ENCODE data around the gene RPRD1B. TPM values are rescaled to one million over a fixed set of nuclear protein-coding genes. Genes with fewer than 3 reads are reported as not detected.

The RPRD1B gene
- total and polyA plus RNA-seq, 2 of the 13 experiments (the other 11 are each of a cell fraction or from before 2014, with no cell fraction given): 31.1 to 41.5 TPM

DNA sequence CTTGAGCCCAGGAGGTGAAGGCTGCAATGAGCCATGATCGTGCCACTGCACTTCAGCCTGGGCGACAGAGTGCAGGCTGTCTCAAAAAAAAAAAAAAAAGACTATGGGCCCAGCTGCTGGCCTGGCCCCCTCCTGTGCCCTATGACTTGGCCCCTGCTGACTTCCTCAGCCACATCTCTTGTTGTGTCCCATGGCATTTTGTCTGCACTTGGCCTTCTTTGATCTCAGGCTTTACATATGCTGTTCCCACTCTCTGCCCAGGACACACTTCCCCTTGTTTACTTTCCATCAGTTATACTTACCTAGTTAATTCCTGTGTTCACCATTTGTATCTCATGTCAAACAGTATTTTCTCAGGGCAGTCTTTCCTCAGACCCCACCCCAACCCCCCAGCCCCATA lies 44.5 kb downstream of the RPRD1B start:
- in situ Hi-C loops (cut with HindIII; ENCODE audit: extremely low pct_ligation_motif_present, low pct_unique_long_range_greater_than_20kb) (no loop called here), intact Hi-C loops (cut with micrococcal nuclease; ENCODE audit: unreplicated experiment) (loop anchor here (5.0 kb wide), 1 partner anchor 329 kb away; no protein-coding TSS in a partner anchor)
- Histone ChIP-seq H3K36me3 (replicated peaks in 1 of 2; ENCODE audit: control insufficient read depth in 1 of 2, insufficient read depth in 2 of 2, low read length in 2 of 2) (peaks cover 15 to 37% of the 10 kb centered on the region in 2 experiments), H3K27me3 (ENCODE audit: control insufficient read depth in 1 of 2, insufficient read depth in 2 of 2, low read length in 2 of 2) (no peaks in the 10 kb centered on the region), H3K9me3 (ENCODE audit: low read length) (no peaks in the 10 kb centered on the region), H2AFZ (ENCODE audit: low read length) (no peak overlapping the region), H3K9ac (ENCODE audit: insufficient read depth, low read depth, low read length) (no peak overlapping the region), H3K4me2 (ENCODE audit: low read depth, low read length) (no peak overlapping the region), H4K20me1 (ENCODE audit: insufficient read depth, low read length) (peaks cover 6% of the 10 kb centered on the region; the same call in 1 of the 2 replicates), H3K27ac (ENCODE audit: extremely low read length, insufficient read depth, low read length) (no peak overlapping the region), H3K79me2 (ENCODE audit: insufficient read depth, low read length) (peaks cover 53% of the 10 kb centered on the region), H3K4me3 (replicated peaks in 1 of 3; ENCODE audit: insufficient read depth in 1 of 3, low read depth in 2 of 3, low read length in 3 of 3) (no peak overlapping the region), H3K4me1 (ENCODE audit: insufficient read depth, low read length) (peaks cover 58% of the 10 kb centered on the region)
- ATAC-seq: no peak
- no TSS peak for BruUV-seq (replicated peaks)
- ChIA-PET CTCF (ENCODE audit: low intra/inter-chr PET ratio, low total read pairs) (no interaction called here), POLR2A (interaction anchor here (3.3 kb wide), 1 partner anchor 66 kb away, joined by 20 read pairs; no protein-coding TSS in a partner anchor)
- WGBS (ENCODE audit: low lambda C conversion rate): 92% methylated on average over 2 of the region's 2 CpGs
- no peak for FAIRE-seq
- no peak for DNase-seq (ENCODE audit: low spot score)
- no peak for TF ChIP-seq RBM22 (optimal IDR thresholded peaks at IDR 0.05; ENCODE audit: low read length)
- TF ChIP-seq, protein P1, sequence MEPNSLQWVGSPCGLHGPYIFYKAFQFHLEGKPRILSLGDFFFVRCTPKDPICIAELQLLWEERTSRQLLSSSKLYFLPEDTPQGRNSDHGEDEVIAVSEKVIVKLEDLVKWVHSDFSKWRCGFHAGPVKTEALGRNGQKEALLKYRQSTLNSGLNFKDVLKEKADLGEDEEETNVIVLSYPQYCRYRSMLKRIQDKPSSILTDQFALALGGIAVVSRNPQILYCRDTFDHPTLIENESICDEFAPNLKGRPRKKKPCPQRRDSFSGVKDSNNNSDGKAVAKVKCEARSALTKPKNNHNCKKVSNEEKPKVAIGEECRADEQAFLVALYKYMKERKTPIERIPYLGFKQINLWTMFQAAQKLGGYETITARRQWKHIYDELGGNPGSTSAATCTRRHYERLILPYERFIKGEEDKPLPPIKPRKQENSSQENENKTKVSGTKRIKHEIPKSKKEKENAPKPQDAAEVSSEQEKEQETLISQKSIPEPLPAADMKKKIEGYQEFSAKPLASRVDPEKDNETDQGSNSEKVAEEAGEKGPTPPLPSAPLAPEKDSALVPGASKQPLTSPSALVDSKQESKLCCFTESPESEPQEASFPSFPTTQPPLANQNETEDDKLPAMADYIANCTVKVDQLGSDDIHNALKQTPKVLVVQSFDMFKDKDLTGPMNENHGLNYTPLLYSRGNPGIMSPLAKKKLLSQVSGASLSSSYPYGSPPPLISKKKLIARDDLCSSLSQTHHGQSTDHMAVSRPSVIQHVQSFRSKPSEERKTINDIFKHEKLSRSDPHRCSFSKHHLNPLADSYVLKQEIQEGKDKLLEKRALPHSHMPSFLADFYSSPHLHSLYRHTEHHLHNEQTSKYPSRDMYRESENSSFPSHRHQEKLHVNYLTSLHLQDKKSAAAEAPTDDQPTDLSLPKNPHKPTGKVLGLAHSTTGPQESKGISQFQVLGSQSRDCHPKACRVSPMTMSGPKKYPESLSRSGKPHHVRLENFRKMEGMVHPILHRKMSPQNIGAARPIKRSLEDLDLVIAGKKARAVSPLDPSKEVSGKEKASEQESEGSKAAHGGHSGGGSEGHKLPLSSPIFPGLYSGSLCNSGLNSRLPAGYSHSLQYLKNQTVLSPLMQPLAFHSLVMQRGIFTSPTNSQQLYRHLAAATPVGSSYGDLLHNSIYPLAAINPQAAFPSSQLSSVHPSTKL (CRISPR knock-in tag; IDR thresholded peaks at IDR 0.05): peak; percentile 19; the same call in 1 of the 2 replicates
- peak; percentile 54; the same call in 1 of the 2 replicates for TF ChIP-seq TCF7 (IDR thresholded peaks at IDR 0.05; ENCODE audit: low read depth)
- TF ChIP-seq ASH2L (IDR thresholded peaks at IDR 0.05; ENCODE audit: insufficient read length, low read depth, low read length): no peak
- TF ChIP-seq, protein P2, sequence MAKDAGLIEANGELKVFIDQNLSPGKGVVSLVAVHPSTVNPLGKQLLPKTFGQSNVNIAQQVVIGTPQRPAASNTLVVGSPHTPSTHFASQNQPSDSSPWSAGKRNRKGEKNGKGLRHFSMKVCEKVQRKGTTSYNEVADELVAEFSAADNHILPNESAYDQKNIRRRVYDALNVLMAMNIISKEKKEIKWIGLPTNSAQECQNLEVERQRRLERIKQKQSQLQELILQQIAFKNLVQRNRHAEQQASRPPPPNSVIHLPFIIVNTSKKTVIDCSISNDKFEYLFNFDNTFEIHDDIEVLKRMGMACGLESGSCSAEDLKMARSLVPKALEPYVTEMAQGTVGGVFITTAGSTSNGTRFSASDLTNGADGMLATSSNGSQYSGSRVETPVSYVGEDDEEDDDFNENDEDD (CRISPR knock-in tag; IDR thresholded peaks at IDR 0.05; ENCODE audit: borderline replicate concordance): no peak
- no peak for TF ChIP-seq ZNF121 (CRISPR knock-in tag; IDR thresholded peaks at IDR 0.05)
- no peak for TF ChIP-seq HES4 (CRISPR knock-in tag; IDR thresholded peaks at IDR 0.05; ENCODE audit: borderline replicate concordance)
- peak; percentile 40; the same call in 1 of the 2 replicates for TF ChIP-seq ZNF7 (CRISPR knock-in tag; IDR thresholded peaks at IDR 0.05)
- TF ChIP-seq RARA (CRISPR knock-in tag; IDR thresholded peaks at IDR 0.05): peak; percentile 47; the same call in 1 of the 2 replicates
- TF ChIP-seq SMYD3 (CRISPR knock-in tag; IDR thresholded peaks at IDR 0.05): no peak
- TF ChIP-seq FOXA3 (CRISPR knock-in tag; IDR thresholded peaks at IDR 0.05): peak; percentile 34
- 0 out of 2 replicates have a peak, but pooled peaks have one; percentile 44 for TF ChIP-seq ATF7-NPFF (CRISPR knock-in tag; IDR thresholded peaks at IDR 0.05; ENCODE audit: low read depth)
- no peak for TF ChIP-seq JUND (CRISPR knock-in tag; IDR thresholded peaks at IDR 0.05)
- no peak for TF ChIP-seq ZNF614 (CRISPR knock-in tag; IDR thresholded peaks at IDR 0.05; ENCODE audit: borderline replicate concordance)
- TF ChIP-seq ZNF644 (CRISPR knock-in tag; IDR thresholded peaks at IDR 0.05; ENCODE audit: low read depth): no peak
- TF ChIP-seq, protein P3, sequence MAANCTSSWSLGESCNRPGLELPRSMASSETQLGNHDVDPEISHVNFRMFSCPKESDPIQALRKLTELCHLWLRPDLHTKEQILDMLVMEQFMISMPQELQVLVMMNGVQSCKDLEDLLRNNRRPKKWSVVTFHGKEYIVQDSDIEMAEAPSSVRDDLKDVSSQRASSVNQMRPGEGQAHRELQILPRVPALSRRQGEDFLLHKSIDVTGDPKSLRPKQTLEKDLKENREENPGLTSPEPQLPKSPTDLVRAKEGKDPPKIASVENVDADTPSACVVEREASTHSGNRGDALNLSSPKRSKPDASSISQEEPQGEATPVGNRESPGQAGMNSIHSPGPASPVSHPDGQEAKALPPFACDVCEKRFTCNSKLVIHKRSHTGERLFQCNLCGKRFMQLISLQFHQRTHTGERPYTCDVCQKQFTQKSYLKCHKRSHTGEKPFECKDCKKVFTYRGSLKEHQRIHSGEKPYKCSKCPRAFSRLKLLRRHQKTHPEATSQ (CRISPR knock-in tag; IDR thresholded peaks at IDR 0.05; ENCODE audit: borderline replicate concordance): no peak
- no peak for TF ChIP-seq MED8 (CRISPR knock-in tag; IDR thresholded peaks at IDR 0.05; ENCODE audit: insufficient replicate concordance)
- no peak for TF ChIP-seq IKZF4 (CRISPR knock-in tag; IDR thresholded peaks at IDR 0.05; ENCODE audit: borderline replicate concordance, low read depth, not compliant biosample characterization)
- no peak for TF ChIP-seq ZFP82 (CRISPR knock-in tag; IDR thresholded peaks at IDR 0.05; ENCODE audit: borderline replicate concordance)
